T-cell (primary cell): ENCODE data around the gene NEU4. TPM values are rescaled to one million over a fixed set of nuclear protein-coding genes. Genes with fewer than 3 reads are reported as not detected.

Source experiments
- ATAC-seq, 4 experiments: fragments of 200-7000 bp in 3 of 4; fragments of 150-1000 bp in 1 of 4; cut with Tn5 transposase; replicated peaks in 1 of 4; 1 replicate in 3 of 4; 2 replicates in 1 of 4; pipeline ENCODE4 v1.10.0; 2021; ENCODE audit warnings: moderate library complexity in 3 of 4, mild to moderate bottlenecking in 2 of 4, moderate number of reproducible peaks in 1 of 4
- CTCF ChIA-PET, 2 donors: fragments of 300-600 bp; sonication (Branson Sonifier 250); formaldehyde crosslinking; loops; one replicate each; lab custom pipeline; 2022; ENCODE audit warnings: antibody characterized with exemption in 2 of 2; lab: Charles Lee
- POLR2A ChIA-PET, 2 donors: fragments of 300-600 bp; sonication (Branson Sonifier 250); formaldehyde crosslinking; loops; one replicate each; lab custom pipeline; 2022; ENCODE audit warnings: antibody characterized with exemption in 2 of 2; lab: Charles Lee
- DNase-seq, 35 experiments: peaks; one replicate each; pipeline versions ENCODE4 v3.0.0 to v3.0.0-alpha.2; 2013 to 2023
- H3K27ac ChIP-seq: one replicate; pipeline ENCODE4 v1.5.1; 2013; ENCODE audit warnings: low read length
- H3K27me3 ChIP-seq, 2 experiments: replicated peaks in 1 of 2; 1 replicate in 1 of 2; 2 replicates in 1 of 2; pipeline versions ENCODE4 v1.6.1 to v1.7.0; 2013; ENCODE audit warnings: low read length in 1 of 2, mixed read lengths in 1 of 2; ENCODE audit not compliant: control insufficient read depth in 2 of 2, insufficient read depth in 2 of 2; ENCODE audit errors: extremely low read depth in 1 of 2
- H3K36me3 ChIP-seq, 2 donors: 1 replicate in 1 of 2; 2 replicates in 1 of 2; pipeline versions ENCODE4 v1.6.1 to v1.7.0; 2013; ENCODE audit warnings: low read length in 1 of 2; ENCODE audit not compliant: control insufficient read depth in 2 of 2, insufficient read depth in 1 of 2; ENCODE audit errors: extremely low read depth in 1 of 2
- H3K4me1 ChIP-seq, 2 experiments: 1 replicate in 1 of 2; 2 replicates in 1 of 2; pipeline versions ENCODE4 v1.6.1 to v1.7.0; 2013; ENCODE audit warnings: low read length in 2 of 2, mixed read lengths in 1 of 2; ENCODE audit not compliant: insufficient read depth in 2 of 2, control insufficient read depth in 1 of 2; ENCODE audit errors: extremely low read depth in 1 of 2
- H3K4me3 ChIP-seq, 2 donors: 1 replicate in 1 of 2; 2 replicates in 1 of 2; pipeline versions ENCODE4 v1.5.1 to v1.7.0; 2013; ENCODE audit warnings: mild to moderate bottlenecking in 2 of 2, low read length in 1 of 2, moderate library complexity in 1 of 2; ENCODE audit not compliant: control insufficient read depth in 1 of 2; ENCODE audit errors: extremely low read depth in 1 of 2
- H3K9me3 ChIP-seq: 2 replicates; pipeline ENCODE4 v1.7.0; 2013
- H3K27ac Mint-ChIP-seq, 2 donors: one replicate each; pipeline ENCODE4 v1.8.0; 2020 to 2021; ENCODE audit warnings: mild to moderate bottlenecking in 2 of 2, mixed read lengths in 2 of 2
- H3K27me3 Mint-ChIP-seq, 2 donors: one replicate each; pipeline ENCODE4 v1.8.0; 2021 to 2022; ENCODE audit warnings: mixed read lengths in 2 of 2
- H3K36me3 Mint-ChIP-seq: one replicate; pipeline ENCODE4 v1.8.0; 2021; ENCODE audit warnings: mixed read lengths
- H3K4me1 Mint-ChIP-seq, 3 donors: one replicate each; pipeline ENCODE4 v1.8.0; 2020 to 2022; ENCODE audit warnings: mixed read lengths in 3 of 3, mild to moderate bottlenecking in 1 of 3
- H3K4me3 Mint-ChIP-seq, 3 donors: one replicate each; pipeline ENCODE4 v1.8.0; 2020 to 2022; ENCODE audit warnings: mild to moderate bottlenecking in 3 of 3, mixed read lengths in 3 of 3, moderate library complexity in 3 of 3
- H3K9me3 Mint-ChIP-seq, 3 donors: one replicate each; pipeline ENCODE4 v1.8.0; 2020 to 2022; ENCODE audit warnings: mixed read lengths in 3 of 3
- WGBS: methylation state at CpG from one replicate; pipeline ENCODE4 v1.1.5; 2013; ENCODE audit warnings: missing lambda C conversion rate; ENCODE audit not compliant: insufficient coverage; 5-methylcytosine and 5-hydroxymethylcytosine counted together
- total RNA-seq, 35 experiments: library from RNA in 6 of 35; stranded (reverse) in 6 of 35; fragments of 120-200 nt in 1 of 35; gene quantifications; one replicate each; pipeline versions ENCODE4 v1.2.1 to v1.2.4 and lab custom pipeline; 2013 to 2026

Gene NEU4
- total RNA-seq, 5 donors from 2014 or later (not counting 1 experiment from before 2014, with no cell fraction given) = 0.26 to 1.6 (median 1.4) TPM; not detected in 2

DNA sequence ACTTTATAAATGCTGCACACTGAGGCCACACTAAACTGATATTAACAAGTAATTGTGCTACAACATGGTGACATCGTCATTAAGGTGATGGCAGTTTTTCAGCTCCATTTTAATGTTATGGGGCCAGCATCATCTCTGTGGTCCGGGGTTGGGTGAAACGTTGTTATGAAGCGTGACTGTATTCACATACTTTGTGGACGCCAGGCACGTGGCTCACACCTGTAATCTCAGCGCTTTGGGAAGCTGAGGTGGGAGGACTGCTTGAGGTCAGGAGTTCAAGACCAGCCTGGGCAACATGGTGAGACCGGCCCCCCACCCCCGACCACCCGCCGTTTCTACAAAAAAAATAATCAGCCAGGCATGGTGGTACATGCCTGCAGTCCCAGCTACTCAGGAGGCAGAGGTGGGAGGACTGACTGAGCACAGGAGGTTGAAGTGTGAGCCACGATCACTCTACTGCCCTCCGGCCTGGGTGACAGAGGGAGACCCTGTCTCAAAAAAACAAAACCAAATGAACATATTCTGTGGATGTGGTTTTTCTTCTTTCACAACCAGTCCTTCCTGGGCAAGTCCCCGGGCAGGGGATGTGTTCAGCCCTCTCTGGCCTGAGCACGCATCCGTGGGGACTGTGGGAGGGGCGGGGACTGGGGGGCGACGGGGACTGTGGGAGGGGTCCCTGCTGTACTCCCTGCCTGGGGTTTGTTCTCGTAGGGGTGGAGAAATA is 45.3 kb upstream of the NEU4 start:
- Mint-ChIP-seq H3K27ac (peak overlapping the region; percentile 86 to 88), H3K36me3 (peaks cover 19% of the 10 kb centered on the region), H3K27me3 (no peaks in the 10 kb centered on the region), H3K4me3 (peak overlapping the region; percentile 25 to 71 (median 67)), H3K4me1 (peaks cover 16 to 35% (median 20%) of the 10 kb centered on the region in 3 donors), H3K9me3 (peaks cover 0 to 3% (median 3%) of the 10 kb centered on the region in 3 donors)
- Histone ChIP-seq H3K27ac (peak overlapping the region; percentile 89), H3K9me3 (no peaks in the 10 kb centered on the region), H3K36me3 (no peaks in the 10 kb centered on the region), H3K4me3 (peak overlapping the region in 1 of 2 donors; percentile 42), H3K4me1 (peaks cover 0 to 59% of the 10 kb centered on the region in 2 experiments), H3K27me3 (peaks cover 0 to 3% of the 10 kb centered on the region in 2 experiments)
- ChIA-PET POLR2A (interaction anchor here (0.6 to 2.0 kb wide), 5 partner anchors 20 to 105 kb away, joined by 3 to 9 read pairs (median 3); no protein-coding TSS in a partner anchor), CTCF (interaction anchor here (0.6 to 1.5 kb wide), 5 partner anchors 29 to 115 kb away, joined by 3 to 10 read pairs (median 5); partner anchors contain the start of gene D2HGDH (in 1 of the 2))
- DNase-seq (peak in 19 of 35 experiments; percentile 13 to 69 (median 33)), ATAC-seq (peak in 2 of 4 experiments; percentile 28 to 35)
- WGBS = 70% methylated on average over 3 of the region's 20 CpGs

DNA sequence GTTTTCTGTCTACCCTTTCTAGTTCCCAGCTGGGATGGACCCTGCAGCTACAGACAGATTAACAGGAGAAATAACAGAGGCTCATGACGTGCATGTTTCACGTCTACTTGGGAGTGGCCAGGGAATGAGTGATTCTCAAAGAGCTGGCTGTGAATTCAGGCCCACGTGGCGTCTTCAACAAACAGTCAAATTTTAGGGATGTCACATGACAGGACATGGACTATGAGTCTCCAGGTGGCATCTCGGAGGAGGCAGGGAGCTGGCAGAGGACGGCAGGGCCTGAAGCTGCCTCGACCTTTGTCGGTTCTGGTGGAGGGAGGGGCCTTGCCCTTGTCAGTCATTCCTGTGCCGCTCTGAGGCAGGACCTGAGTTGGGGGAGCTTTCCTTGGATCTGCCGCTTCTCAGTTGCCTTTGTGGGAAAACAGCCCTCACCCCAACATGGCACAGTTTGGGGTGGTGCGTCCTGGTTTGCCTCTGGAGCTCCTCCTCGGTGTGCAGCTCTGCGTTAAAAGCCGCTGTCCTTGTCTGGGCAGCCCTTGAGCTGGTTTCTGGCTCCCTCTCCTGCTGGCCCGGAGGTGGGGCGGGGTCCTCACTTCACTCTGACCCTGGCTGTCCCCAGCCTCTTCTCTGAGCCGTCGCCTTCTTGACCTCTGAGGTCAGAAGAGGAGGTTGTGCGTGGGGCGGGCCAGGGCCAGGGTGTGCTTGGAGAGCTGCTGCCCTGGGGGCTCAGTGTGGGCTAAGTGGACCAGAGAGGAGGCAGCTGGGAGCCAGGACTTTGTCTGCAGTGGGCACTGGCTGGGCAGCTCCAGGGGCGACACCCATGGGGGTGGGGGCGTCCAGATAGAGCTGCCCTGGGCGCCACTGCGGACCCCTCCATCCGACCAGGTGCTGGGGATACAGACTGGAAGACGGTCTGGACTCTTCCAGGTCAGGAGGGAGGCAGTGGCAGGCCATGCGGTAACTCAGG is 44.4 kb upstream of the NEU4 start:
- ChIA-PET POLR2A (interaction anchor here (0.6 kb wide), 2 partner anchors 19 to 26 kb away, joined by 3 to 4 read pairs; no protein-coding TSS in a partner anchor), CTCF (interaction anchor here in 1 of 2 donors (0.6 kb wide), 1 partner anchor 68 kb away, joined by 5 read pairs; no protein-coding TSS in a partner anchor)
- Histone ChIP-seq H3K4me3 (no peak overlapping the region), H3K36me3 (no peaks in the 10 kb centered on the region), H3K27me3 (peaks cover 0 to 3% of the 10 kb centered on the region in 2 experiments), H3K27ac (no peak overlapping the region), H3K9me3 (no peaks in the 10 kb centered on the region), H3K4me1 (peaks cover 0 to 51% of the 10 kb centered on the region in 2 experiments)
- peak overlapping the region in 1 of 2 donors; percentile 20 for H3K27ac Mint-ChIP-seq
- 91% methylated on average over 24 of the region's 27 CpGs for WGBS
- peak in 1 of 35 experiments; percentile 17 for DNase-seq
- H3K9me3 Mint-ChIP-seq = peaks cover 0 to 3% (median 3%) of the 10 kb centered on the region in 3 donors
- H3K4me1 Mint-ChIP-seq = peaks cover 16 to 31% (median 20%) of the 10 kb centered on the region in 3 donors
- peaks cover 12% of the 10 kb centered on the region for H3K36me3 Mint-ChIP-seq
- no peaks in the 10 kb centered on the region for H3K27me3 Mint-ChIP-seq
- no peak for ATAC-seq
- no peak overlapping the region for H3K4me3 Mint-ChIP-seq

GRCh38 chr2:241767464-241768250 is 41.3 kb upstream of the NEU4 start:
- Histone ChIP-seq H3K4me1 (peaks cover 2 to 39% of the 10 kb centered on the region in 2 experiments), H3K27ac (no peak overlapping the region), H3K36me3 (no peaks in the 10 kb centered on the region), H3K9me3 (no peaks in the 10 kb centered on the region), H3K27me3 (no peaks in the 10 kb centered on the region), H3K4me3 (no peak overlapping the region)
- no peaks in the 10 kb centered on the region for H3K36me3 Mint-ChIP-seq
- POLR2A ChIA-PET = no interaction called here
- H3K4me1 Mint-ChIP-seq = peaks cover 17 to 28% (median 22%) of the 10 kb centered on the region in 3 donors
- ATAC-seq (no peak), DNase-seq (peak in 2 of 35 experiments; percentile 12 to 19)
- no peaks in the 10 kb centered on the region for H3K27me3 Mint-ChIP-seq
- CTCF ChIA-PET = no interaction called here
- 91% methylated on average over 25 of the region's 37 CpGs for WGBS
- no peak overlapping the region for H3K27ac Mint-ChIP-seq
- no peaks in the 10 kb centered on the region for H3K9me3 Mint-ChIP-seq
- H3K4me3 Mint-ChIP-seq = no peak overlapping the region

- Histone ChIP-seq H3K27ac (no peak overlapping the region), H3K27me3 (no peaks in the 10 kb centered on the region), H3K9me3 (no peaks in the 10 kb centered on the region), H3K4me3 (no peak overlapping the region), H3K36me3 (no peaks in the 10 kb centered on the region), H3K4me1 (peaks cover 2 to 40% of the 10 kb centered on the region in 2 experiments)
- WGBS = 94% methylated on average over 24 of the region's 29 CpGs
- H3K9me3 Mint-ChIP-seq = no peaks in the 10 kb centered on the region
- no peaks in the 10 kb centered on the region for H3K36me3 Mint-ChIP-seq
- no peak overlapping the region for H3K4me3 Mint-ChIP-seq
- peaks cover 13 to 26% (median 17%) of the 10 kb centered on the region in 3 donors for H3K4me1 Mint-ChIP-seq
- ChIA-PET CTCF (no interaction called here), POLR2A (no interaction called here)
- DNase-seq (peak in 1 of 35 experiments; percentile 10), ATAC-seq (no peak)
- no peak overlapping the region for H3K27ac Mint-ChIP-seq
- no peaks in the 10 kb centered on the region for H3K27me3 Mint-ChIP-seq
Observed at GRCh38 chr2:241768251-241768711, 40.7 kb upstream of the NEU4 start.

GRCh38 chr2:241768850-241769249 is 40.1 kb upstream of the NEU4 start:
- Histone ChIP-seq H3K9me3 (no peaks in the 10 kb centered on the region), H3K27me3 (peaks cover 0 to 4% of the 10 kb centered on the region in 2 experiments), H3K36me3 (no peaks in the 10 kb centered on the region), H3K4me1 (peaks cover 2 to 39% of the 10 kb centered on the region in 2 experiments), H3K4me3 (no peak overlapping the region), H3K27ac (no peak overlapping the region)
- no peaks in the 10 kb centered on the region for H3K27me3 Mint-ChIP-seq
- ATAC-seq (no peak), DNase-seq (peak in 1 of 35 experiments; percentile 19)
- no peak overlapping the region for H3K27ac Mint-ChIP-seq
- H3K4me3 Mint-ChIP-seq = no peak overlapping the region
- no peaks in the 10 kb centered on the region for H3K9me3 Mint-ChIP-seq
- no peaks in the 10 kb centered on the region for H3K36me3 Mint-ChIP-seq
- ChIA-PET POLR2A (no interaction called here), CTCF (no interaction called here)
- WGBS = 89% methylated on average over 9 of the region's 11 CpGs
- peaks cover 12 to 20% (median 13%) of the 10 kb centered on the region in 3 donors for H3K4me1 Mint-ChIP-seq
